ENCODE data around the gene RNF225.
"Not testable (repeated sequence)": the region's sequence is repeated elsewhere in the genome, so short reads cannot be mapped to it uniquely, and the experiment has no call there.

The RNF225 gene

DNA sequence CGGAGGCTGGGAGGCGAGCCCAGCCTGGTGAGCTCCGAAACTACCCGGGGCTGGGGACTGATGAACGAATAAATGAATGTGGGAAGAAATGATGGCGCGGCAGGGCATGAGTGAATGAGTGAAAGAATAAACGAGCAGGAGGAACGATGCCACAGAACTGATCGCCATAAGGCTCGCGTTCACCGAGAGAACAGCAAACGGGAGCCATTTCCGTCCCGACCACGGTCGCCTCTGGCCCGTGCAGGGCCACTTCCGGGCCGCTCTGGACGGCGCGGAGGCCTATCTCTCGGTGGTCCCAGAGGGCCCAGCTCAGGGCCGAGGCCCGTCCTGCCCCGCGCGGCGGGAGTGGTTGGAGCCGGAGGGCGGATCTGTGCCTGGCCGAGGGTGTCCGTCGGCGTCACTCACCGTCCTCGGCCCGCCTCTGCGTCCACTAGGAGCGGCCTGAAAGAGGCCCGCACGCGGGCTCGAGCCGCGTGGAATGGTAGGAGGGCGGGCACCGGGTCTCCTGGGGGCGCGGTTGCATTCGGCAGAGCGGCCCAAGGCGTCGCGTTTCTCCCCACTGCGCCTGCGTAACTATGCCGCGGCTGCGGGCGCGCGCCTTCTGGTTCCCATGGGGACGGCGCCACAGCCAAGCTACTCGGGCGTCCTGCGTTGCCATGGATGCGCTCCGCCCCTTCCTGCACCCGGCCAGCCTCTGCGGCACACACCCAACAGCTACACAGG lies 33.0 kb upstream of the RNF225 start, which contains the start of gene ZNF497:
Gene ZNF497 (minus strand): TSS at position 480 of the 723 bp plus-strand sequence. CDS start 5,116 bp downstream, outside the sequence.
- peak; percentile 98 for DNase-seq

DNA sequence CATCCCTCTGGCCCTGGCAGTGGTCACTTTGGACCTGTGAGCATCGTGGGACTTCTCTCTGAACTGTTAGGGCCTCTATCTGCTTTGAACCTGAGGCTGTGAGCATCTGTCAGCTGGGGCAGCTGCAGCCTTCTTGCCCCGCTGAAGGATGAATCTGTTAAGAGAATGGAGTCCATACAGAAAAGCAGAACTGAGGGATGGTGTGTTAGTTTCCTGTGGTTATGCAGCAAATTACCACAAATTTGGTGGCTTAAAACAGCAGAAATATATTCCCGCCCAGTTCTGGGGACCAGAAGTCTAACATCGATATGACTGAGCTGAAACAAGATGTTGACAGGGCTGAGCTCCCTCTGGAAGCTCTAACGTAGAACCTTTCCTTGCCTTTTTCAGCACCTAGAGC lies 31.3 kb upstream of the RNF225 start:
- DNase-seq = no peak

DNA sequence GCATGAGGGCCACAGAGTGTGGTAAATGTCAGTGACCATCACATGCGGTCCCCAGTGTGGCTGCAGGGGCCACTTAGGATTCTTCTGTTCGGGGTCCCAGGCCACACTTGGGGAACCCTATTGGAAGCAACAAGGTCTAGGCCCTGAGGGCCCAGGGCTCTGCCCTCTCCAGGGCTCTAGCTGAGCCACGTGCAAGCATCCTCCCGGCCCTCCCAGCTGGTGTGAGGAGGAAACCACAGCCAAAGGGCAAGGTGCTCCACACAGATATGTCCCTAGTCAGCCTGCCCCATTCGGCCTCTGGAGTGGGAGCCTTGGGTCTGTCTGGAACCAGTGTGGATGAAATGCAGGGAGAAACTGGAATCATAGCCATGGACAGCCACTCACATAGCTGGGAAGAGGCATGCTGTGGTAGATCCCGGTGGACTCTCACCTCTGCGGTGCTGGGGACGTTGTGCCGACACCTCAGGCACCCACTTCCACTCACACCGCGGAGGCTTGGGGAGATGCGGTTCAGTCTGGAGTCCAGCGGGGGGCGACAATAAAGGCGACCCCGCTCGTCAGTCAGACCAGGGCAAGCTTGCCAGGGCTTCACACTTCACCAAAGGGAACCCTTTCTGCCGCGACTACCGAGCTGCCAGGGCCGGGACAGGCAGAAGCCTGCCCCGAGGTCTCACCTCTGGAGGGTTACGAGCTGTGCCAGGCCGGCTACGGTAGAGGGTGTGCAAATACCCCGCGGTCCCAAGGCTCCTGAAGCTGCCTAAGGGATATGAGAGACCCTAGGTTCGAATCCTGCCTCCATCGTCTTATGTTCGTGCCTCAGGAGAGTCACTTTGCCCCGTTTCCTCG lies 28.6 kb upstream of the RNF225 start:
- DNase-seq = no peak

DNA sequence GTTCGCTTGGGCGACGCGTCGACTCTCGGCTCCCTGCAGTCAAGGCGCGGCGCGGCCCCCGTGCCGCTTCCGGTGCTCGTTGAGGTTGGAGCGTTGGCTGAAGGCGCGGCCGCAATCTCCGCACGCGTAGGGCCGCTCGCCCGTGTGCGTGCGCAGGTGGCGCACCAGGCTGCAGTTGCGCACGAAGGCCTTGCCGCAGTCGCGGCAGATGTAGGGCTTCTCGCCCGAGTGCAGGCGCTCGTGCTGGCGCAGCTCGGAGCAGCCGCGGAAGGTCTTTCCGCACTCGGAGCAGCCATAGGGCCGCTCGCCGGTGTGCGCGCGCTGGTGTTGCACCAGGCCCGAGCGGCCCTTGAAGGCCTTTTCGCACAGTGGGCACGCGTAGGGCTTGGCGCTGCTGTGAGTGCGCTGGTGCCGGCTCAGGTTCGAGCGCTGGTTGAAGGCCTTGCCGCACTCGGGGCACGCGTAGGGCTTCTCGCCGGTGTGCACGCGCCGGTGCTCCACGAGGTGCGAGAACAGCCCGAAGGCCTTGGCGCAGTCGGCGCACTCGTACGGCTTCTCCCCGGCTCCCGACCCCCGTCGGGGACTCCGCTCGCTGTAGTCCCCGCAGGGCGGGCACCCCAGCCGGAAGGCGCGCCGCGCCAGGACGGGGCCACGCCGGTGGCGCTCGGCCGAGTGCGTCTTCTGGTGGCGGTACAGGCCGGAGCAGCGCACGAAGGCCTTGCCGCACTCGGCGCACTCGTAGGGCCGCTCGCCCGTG lies 27.6 kb upstream of the RNF225 start:
- DNase-seq = no peak

DNA sequence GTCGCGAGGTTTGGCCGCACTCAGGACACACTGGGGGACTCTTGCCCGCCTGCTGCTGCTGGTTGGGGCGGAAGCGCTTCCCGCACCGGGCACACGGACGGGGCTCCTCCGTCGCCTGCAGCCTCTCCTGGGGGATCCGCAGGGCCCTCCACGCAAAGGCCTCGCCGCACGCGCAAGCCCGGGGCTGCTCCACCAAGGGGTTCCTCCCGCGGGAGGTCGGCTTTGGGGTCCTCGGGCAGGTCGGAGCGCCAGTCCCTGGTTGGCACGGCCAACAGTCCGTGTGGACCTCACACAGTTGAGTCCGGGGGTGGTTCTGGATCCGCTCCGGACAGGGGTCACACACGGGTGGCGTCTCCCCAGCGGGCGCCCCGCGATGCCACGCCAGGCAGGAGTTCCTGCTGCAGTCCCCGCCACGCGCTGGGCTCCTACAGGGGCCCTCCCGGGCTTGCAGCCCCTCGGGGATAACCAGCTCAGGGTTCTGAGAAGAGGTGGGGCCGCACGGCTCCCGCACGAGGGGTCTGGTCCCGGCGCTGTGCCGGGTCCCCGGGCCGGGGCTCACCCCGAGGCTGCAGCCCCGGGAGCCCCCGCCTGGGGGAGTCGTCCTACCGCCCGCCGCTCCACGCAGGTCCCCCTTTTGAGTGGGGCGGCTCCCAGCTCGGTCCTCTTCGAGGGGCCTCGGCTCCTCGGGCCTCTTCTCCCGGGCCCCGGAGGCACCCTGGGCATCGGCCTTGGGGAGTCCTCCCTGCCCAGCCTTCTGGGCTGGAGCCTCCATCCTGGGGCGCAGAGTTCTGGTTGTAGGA lies 26.7 kb upstream of the RNF225 start:
- no peak for DNase-seq

DNA sequence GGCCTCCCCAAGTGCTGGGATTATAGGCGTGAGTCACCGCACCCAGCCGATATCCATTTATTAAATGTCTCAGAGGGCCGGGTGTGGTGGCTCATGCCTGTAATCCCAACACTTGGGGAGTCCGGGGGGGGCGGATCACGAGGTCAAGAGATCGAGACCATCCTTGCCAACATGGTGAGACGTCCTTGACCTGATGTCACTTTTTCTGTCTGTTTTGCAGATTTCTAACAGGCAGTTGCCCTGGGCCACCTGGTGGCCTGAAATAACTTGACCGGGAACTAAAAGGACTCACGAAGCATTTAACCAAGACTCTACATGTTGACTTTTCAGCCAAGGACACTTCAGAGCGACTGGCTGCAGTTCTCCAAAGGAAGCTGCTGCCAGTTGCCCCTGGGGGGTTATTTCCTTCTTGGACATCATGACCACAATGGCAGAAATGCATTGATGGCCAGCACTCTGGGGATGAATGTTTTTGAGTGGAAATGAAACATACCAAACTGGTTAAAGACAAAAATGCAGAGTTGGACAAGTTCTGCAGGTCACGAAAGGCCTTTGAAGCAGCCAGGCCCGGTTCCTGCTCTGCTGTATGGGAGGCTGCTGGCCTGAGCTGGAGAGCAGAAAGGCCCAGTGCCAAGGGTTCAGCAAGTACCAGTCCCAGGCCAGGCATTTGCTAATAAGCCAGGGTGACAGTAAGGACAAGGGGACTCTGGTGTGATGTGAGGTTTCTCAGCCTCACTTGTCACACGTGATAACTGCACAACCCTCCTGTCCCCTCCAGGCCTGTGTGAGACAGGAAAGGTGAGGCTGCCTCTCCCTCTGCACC lies 22.9 kb upstream of the RNF225 start:
- no peak for DNase-seq

DNA sequence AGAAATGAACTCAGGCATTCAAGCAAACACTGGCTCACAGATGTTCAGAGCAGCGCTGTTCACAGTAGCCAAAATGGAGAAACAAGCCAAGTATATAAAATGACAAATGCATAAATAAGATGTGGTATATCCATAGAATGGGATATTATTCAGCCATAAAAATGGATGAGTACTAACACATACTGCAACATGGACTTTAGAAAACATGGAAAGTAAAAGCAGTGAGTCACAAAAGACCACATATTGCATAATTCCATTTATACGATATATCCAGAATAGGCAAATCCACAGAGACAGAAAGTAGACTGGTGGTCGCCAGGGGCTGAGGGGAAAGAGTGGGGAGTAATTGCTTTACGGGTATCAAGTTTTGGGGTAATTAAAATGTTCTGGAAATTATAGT lies 21.3 kb upstream of the RNF225 start:
- no peak for DNase-seq

DNA sequence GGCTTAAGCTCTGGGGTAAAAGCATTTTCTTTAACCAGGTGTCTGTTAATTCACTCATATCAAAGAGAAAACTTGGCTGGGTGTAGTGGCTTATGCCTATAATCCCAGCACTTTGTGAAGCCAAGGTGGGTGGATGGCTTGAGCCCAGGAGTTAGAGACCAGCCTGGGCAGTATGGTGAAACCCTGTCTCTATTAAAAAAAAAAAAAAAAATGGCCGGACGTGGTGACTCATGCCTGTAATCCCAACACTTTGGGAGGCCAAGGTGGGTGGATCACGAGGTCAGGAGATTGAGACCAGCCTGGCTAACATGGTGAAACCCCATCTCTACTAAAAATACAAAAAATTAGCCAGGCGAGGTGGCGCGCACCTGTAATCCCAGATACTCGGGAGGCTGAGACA lies 18.7 kb upstream of the RNF225 start:
- DNase-seq = not testable (repeated sequence)

DNA sequence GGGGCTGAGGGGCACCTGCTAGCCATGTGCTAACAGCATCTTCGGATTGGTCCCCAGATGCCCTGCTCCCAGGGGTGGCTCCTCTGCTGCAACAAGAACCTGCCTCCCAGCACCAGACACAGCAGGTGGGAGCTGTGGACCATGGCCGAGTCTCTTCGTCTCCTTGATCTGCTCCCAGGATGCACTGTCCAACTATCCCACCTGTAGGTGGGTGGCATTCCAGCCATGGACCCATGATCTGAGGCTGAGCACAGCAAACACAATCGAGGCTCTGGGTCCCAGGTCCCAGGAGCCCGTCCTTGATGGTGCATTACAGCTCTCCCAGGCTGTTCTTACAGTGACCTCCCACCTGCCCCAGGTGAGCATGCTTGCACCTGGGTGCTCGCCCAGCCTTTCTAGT lies 16.2 kb upstream of the RNF225 start:
- no peak for DNase-seq

DNA sequence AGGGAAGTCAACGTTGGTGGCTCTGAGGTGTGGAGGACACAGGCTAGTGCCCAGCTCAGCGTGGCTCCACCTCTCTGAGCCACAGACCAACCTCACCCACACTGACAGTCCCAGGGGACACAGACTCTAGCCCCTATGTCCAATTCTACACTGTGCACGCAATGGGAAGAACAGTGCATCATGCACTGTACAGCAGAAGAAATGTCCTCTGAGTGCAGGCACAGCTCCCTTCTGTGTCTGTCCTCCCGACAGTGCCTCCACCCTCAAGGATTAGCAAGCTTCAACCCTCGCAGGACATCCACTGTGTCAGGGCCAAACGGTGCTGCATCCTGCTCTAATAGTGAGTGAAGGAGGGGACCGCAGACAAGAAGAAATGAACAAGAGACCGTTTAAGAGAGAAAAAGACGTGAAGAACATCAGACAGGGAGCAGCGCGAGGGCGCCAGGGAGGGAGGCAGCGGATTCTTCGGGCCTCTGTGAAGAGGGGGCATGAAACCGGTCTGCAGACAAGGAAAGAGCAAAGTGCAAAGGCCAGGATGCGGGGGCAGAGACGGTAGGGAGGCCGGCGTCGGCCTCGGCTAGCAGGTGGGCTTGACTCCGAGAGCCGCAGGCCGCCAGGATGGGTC lies 15.3 kb upstream of the RNF225 start:
- DNase-seq = no peak

DNA sequence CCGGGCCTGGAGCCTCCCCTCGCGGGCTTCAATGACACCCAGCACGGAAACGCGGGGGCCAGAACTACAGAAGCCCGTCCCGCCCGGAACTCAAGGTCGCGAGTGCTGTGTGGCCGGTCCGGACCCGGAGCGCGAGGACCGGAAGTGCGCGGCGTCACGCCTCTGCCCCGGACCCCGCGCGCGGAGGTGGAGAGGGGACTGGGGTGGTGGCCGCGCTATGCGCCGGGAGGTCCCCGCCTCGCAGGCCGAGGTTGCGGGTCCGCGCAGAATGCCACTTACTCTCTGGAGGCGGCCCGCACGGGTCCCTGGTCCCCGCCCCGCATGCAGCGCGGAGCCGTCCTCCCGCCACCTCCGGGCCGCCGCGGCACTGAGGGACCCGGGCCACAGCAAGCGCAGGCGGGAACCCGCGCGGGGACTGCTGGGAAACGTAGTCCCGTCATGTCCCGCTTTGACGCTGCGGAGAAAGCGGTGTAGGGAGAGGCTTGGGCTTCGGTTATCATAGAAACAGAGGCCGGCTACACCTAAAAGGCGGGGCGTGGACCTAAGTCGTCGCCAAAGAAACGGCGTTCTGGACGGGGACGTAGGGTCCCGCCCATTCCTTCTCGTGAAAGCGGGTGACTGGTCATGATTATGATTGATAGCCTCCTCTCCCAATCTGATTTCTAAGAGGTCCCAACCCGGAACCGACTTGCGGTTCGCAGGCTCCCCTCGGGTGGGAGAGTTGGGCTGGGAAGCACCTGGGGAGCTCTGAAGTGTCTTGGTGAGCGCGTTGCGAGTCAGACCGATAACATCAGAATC lies 14.6 kb upstream of the RNF225 start, which contains the start of gene ZNF837:
Gene ZNF837 (minus strand): TSS at position 369 of the 798 bp plus-strand sequence. CDS start 11,698 bp downstream, outside the sequence.
- peak; percentile 100 for DNase-seq

DNA sequence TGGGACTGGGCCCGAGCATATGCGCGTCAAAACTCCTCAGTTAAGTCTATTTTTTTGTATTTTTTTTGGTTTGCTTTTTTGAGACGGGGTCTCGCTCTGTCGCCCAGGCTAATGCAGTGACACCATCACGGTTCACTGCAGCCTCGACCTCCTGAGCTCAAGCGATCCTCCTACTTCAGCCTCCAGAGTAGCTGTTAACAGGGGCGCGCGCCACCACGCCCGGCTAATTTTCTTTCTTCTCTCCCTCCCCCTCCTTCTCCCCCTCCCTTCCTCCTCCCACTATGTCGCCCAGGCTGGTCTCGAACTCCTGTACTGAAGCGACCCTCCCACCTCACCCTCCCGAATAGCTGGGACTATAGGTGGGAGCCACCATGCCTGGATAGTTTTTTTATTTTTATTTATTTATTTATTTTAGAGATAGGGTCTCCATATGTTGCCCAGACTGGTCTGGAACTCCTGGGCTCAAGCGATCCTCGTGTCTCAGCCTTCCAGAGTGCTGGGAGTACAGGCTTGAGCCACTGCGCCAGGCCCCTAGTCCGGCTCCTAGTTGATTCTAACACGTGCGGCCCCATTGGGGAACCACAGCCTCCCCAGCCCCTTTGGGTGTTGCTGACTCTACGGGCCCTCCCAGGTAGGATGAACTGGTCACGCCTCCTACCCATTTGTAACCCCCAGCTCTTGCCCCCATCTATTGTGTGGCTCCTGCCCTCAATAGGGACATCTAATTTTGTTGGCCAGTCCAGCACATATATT lies 13.8 kb upstream of the RNF225 start:
- DNase-seq = no peak

DNA sequence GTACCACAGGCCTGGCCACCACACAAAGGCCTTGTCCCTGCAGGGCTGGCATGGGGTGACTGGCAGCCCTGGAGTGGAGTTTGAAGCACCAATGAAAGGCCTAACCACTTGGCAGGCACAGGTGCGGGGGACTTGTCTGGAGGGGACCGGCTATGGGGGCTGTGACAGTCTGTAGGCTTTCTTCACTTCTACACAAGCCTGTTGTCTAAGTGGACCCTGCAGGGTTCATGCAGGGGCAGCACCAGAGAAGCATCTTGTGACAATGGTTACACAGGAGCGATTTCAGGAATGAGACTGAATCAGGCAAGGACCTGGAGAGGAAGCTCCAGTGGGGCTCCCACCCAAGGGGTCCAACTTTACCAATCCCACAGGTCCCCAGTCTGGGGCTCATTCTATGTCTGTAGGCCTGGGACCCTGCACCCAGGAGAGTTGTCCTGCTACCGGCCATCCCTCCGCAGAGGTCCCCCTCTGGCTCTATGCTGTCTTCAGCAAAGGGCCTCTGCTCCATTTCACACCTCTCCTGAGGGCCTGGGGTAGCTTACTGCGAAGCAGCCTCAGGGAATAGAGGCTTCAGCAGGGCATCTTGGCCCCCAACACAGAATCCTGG lies 12.4 kb upstream of the RNF225 start:
- no peak for DNase-seq

DNA sequence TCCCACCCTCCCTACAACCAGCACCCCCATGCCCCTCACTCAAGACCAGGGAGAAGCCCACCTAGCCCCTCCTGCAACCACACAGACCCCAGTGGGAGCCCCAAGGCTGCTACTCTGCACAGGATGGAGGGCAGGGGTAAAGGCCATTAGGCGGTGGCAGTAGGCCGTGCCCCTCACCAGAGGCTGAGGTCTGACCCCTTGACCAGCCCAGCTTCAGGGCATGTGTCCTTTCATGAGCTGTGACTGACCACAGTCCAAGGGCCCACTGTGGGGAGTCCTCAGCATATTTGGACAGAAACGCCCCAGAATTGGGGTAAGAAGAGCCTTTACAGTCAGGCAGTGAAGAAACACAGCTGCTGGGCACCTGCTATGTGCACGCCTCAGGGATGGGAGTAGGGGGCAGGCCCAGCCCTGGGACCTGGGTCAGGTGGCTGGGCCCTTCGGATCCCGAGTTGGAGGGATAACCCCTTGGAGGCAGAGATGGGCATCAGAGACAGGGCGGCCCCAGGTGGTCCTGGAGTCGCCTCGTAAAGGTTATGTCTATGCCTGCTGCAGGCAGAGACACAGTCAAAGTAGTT lies 10.1 kb upstream of the RNF225 start:
- no peak for DNase-seq

DNA sequence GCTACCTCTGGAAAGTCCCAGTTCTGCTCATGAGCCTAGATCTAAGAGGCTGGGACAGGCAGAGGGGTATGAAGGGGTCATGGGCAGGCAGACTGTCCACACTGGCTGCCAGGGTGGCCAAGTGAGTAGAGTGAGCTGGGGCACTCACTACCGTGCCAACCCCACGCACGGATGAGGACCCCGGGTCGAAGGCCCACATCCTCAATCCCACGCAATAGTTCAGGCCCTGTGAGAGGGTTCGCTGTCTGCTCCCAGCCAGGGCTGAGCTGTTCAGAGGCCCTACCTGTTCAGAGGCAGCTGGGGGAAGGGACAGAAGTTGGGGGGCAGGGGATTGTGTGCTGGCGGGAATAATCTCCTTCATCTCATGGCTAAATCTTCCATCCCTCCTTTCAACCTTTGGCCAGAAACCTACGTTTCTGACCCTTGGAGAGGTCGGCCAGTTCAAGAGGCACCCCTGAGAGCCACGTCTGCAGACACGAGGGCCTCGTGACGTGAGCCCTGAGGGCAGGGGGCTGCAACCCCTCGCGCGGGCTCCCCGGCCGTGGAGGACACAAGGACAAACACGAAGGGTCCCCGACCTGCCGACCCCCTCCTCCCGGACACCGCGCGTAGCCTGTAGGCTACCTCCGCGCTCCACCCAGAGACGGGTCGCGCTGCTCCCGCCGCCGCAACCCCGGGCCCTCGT lies 9.4 kb upstream of the RNF225 start:
- no peak for DNase-seq

DNA sequence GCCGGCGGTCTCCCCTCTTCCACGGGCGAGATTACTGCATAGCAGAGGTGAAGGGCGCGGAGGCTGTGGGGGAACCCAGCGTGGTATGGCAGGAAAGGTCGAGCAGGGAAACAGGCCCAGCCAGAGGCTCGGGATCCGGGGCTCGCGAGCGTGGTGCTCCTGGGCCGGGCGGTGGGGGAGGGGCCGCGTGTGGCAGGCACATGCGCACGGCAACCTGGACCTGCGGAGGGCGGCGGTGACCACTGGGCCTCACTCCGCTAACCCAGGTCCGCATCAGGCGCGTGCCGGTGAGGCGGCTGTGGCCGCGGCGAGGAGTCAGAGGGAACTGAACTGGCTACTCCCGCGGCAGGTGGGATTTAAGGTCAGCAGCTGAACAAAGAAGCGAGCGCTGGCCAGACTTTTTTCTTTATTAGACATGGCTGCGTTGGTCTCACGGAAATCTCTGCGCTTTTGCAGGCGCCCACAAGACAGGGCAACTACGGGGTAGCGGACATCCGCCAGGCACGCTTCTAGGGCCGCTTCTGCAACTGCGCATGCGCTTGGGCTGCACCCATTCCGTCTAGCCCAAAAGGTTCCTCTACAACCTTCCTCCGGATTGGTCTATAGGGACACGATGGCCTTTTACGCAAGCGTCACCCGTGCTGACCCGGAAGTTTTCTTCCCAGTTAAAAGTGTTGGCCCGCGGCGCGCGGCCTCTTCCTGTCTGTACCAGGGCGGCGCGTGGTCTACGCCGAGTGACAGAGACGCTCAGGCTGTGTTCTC lies 8.7 kb upstream of the RNF225 start, which contains the start of gene RPS5:
Gene RPS5 (plus strand): TSS at position 694 of the 762 bp plus-strand sequence. CDS start 869 bp downstream, outside the sequence.
- peak; percentile 99 for DNase-seq
